HepG2 (cell line): ENCODE measurements around the gene CAPN11. TPM values are rescaled to one million over a fixed set of nuclear protein-coding genes. Genes with fewer than 3 reads are reported as not detected.

Source experiments
- ELF3 ChIP-seq: IDR thresholded peaks from 2 replicates; pipeline ENCODE4 v1.6.1; 2016; ENCODE audit warnings: missing genetic modification reagents, missing compliant biosample characterization
- GPN1 ChIP-seq: sonication (generic); formaldehyde crosslinking; IDR thresholded peaks from 2 replicates; pipeline ENCODE4 v1.5.1; 2020; ENCODE audit warnings: missing genetic modification reagents, borderline replicate concordance
- SOX5 ChIP-seq: IDR thresholded peaks from 2 replicates; pipeline ENCODE4 v1.6.1; 2016; ENCODE audit warnings: borderline replicate concordance
- WIZ ChIP-seq: sonication (generic); formaldehyde crosslinking; IDR thresholded peaks from 2 replicates; pipeline ENCODE4 v1.5.1; 2020; ENCODE audit warnings: mild to moderate bottlenecking, missing genetic modification reagents
- ZBTB14 ChIP-seq: sonication (generic); formaldehyde crosslinking; IDR thresholded peaks from 2 replicates; pipeline ENCODE4 v1.4.0; 2020; ENCODE audit warnings: missing genetic modification reagents
- ZBTB20 ChIP-seq: sonication (generic); formaldehyde crosslinking; IDR thresholded peaks from 2 replicates; pipeline ENCODE4 v1.8.1; 2023; ENCODE audit warnings: missing genetic modification reagents, low read depth, mild to moderate bottlenecking, borderline replicate concordance
- ZNF251 ChIP-seq: sonication (generic); formaldehyde crosslinking; IDR thresholded peaks from 2 replicates; pipeline ENCODE4 v1.9.0; 2021; ENCODE audit warnings: mild to moderate bottlenecking, missing genetic modification reagents
- ZNF546 ChIP-seq: sonication (generic); formaldehyde crosslinking; conservative IDR thresholded peaks from 2 replicates; pipeline ENCODE4 v1.8.1; 2023; ENCODE audit warnings: mild to moderate bottlenecking, missing genetic modification reagents
- ZNF629 ChIP-seq: sonication (generic); formaldehyde crosslinking; conservative IDR thresholded peaks from 2 replicates; pipeline ENCODE4 v1.5.0; 2020; ENCODE audit warnings: missing genetic modification reagents
- ZNF646 ChIP-seq: sonication (generic); formaldehyde crosslinking; IDR thresholded peaks from 2 replicates; pipeline ENCODE4 v1.9.0; 2021; ENCODE audit warnings: mild to moderate bottlenecking, missing genetic modification reagents
- ZNF672 ChIP-seq: sonication (generic); formaldehyde crosslinking; IDR thresholded peaks from 2 replicates; pipeline ENCODE4 v1.8.1; 2022; ENCODE audit warnings: missing genetic modification reagents
- polyA plus RNA-seq, 8 experiments: library from polyadenylated mRNA; depleted of rRNA in 3 of 8; stranded (reverse) in 7 of 8; unstranded in 1 of 8; fragments of >200 nt; fragmentation: Illumina TruSeq in 4 of 8; extraction: Trizol in 4 of 8; gene quantifications; 2 replicates each; pipeline versions ENCODE4 v1.2.1 to v1.2.3, GENCODE V29; 2011 to 2016; ENCODE audit warnings: low read depth in 4 of 8, missing spikeins in 1 of 8, mixed read lengths in 1 of 8; ENCODE audit not compliant: insufficient read depth in 1 of 8
- total RNA-seq, 5 experiments: library from RNA; depleted of rRNA; stranded (reverse); fragments of >200 nt; fragmentation: Illumina TruSeq; extraction: Trizol; gene quantifications; 2 replicates each; pipeline ENCODE4 v1.2.3, GENCODE V29; 2016; ENCODE audit warnings: low read depth in 1 of 5
- TF ChIP-seq, protein P1 (sequence below): sonication (generic); formaldehyde crosslinking; IDR thresholded peaks from 2 replicates; pipeline ENCODE4 v1.5.0; 2020; ENCODE audit warnings: mild to moderate bottlenecking, missing genetic modification reagents, borderline replicate concordance

Gene CAPN11
- total and polyA plus RNA-seq, 2 of the 13 experiments (the other 11 are each of a cell fraction or from before 2014, with no cell fraction given), result 0.07 to 0.11 TPM

- no peak for TF ChIP-seq ZNF646 (CRISPR knock-in tag)
- 0 out of 2 replicates have a peak, but pooled peaks have one; percentile 5 for TF ChIP-seq ZBTB20 (CRISPR knock-in tag)
- TF ChIP-seq ZNF251 (CRISPR knock-in tag), result no peak
- TF ChIP-seq, protein P1, sequence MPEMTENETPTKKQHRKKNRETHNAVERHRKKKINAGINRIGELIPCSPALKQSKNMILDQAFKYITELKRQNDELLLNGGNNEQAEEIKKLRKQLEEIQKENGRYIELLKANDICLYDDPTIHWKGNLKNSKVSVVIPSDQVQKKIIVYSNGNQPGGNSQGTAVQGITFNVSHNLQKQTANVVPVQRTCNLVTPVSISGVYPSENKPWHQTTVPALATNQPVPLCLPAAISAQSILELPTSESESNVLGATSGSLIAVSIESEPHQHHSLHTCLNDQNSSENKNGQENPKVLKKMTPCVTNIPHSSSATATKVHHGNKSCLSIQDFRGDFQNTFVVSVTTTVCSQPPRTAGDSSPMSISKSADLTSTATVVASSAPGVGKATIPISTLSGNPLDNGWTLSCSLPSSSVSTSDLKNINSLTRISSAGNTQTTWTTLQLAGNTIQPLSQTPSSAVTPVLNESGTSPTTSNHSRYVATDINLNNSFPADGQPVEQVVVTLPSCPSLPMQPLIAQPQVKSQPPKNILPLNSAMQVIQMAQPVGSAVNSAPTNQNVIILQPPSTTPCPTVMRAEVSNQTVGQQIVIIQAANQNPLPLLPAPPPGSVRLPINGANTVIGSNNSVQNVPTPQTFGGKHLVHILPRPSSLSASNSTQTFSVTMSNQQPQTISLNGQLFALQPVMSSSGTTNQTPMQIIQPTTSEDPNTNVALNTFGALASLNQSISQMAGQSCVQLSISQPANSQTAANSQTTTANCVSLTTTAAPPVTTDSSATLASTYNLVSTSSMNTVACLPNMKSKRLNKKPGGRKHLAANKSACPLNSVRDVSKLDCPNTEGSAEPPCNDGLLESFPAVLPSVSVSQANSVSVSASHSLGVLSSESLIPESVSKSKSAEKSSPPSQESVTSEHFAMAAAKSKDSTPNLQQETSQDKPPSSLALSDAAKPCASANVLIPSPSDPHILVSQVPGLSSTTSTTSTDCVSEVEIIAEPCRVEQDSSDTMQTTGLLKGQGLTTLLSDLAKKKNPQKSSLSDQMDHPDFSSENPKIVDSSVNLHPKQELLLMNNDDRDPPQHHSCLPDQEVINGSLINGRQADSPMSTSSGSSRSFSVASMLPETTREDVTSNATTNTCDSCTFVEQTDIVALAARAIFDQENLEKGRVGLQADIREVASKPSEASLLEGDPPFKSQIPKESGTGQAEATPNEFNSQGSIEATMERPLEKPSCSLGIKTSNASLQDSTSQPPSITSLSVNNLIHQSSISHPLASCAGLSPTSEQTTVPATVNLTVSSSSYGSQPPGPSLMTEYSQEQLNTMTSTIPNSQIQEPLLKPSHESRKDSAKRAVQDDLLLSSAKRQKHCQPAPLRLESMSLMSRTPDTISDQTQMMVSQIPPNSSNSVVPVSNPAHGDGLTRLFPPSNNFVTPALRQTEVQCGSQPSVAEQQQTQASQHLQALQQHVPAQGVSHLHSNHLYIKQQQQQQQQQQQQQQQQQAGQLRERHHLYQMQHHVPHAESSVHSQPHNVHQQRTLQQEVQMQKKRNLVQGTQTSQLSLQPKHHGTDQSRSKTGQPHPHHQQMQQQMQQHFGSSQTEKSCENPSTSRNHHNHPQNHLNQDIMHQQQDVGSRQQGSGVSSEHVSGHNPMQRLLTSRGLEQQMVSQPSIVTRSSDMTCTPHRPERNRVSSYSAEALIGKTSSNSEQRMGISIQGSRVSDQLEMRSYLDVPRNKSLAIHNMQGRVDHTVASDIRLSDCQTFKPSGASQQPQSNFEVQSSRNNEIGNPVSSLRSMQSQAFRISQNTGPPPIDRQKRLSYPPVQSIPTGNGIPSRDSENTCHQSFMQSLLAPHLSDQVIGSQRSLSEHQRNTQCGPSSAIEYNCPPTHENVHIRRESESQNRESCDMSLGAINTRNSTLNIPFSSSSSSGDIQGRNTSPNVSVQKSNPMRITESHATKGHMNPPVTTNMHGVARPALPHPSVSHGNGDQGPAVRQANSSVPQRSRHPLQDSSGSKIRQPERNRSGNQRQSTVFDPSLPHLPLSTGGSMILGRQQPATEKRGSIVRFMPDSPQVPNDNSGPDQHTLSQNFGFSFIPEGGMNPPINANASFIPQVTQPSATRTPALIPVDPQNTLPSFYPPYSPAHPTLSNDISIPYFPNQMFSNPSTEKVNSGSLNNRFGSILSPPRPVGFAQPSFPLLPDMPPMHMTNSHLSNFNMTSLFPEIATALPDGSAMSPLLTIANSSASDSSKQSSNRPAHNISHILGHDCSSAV, result no peak
- no peak for TF ChIP-seq ZBTB14 (CRISPR knock-in tag)
- no peak for TF ChIP-seq SOX5
- TF ChIP-seq WIZ (CRISPR knock-in tag), result no peak
- TF ChIP-seq ZNF546 (CRISPR knock-in tag), result 0 out of 2 replicates have a peak, but pooled peaks have one; percentile 14
- TF ChIP-seq ELF3 (CRISPR knock-in tag), result no peak
- 0 out of 2 replicates have a peak, but pooled peaks have one; percentile 78 for TF ChIP-seq GPN1 (CRISPR knock-in tag)
- peak; percentile 52 for TF ChIP-seq ZNF629
- TF ChIP-seq ZNF672 (CRISPR knock-in tag), result no peak
These were observed 30.4 kb upstream of the CAPN11 start (continued) for GRCh38 chr6:44128020-44128917.
